Caco-2 (cell line): Measurements from ENCODE around the gene IDI2. TPM values are rescaled to one million over a fixed set of nuclear protein-coding genes. Genes with fewer than 3 reads are reported as not detected.

Source experiments
- Bru-seq: library from RNA; stranded (reverse); fragments of 400-500 nt; gene quantifications from one replicate; lab custom pipeline; 2021; lab: Mats Ljungman, UMichigan
- BruChase-seq, 2 experiments: library from RNA; stranded (reverse); fragments of 400-500 nt; gene quantifications; one replicate each; lab custom pipeline; 2021; lab: Mats Ljungman, UMichigan
- BruUV-seq: library from RNA; stranded (reverse); fragments of 400-500 nt; replicated peaks from 2 replicates; lab custom pipeline; 2021; lab: Mats Ljungman, UMichigan
- CTCF ChIA-PET: fragments of 300-600 bp; sonication (Branson Sonifier 250); formaldehyde crosslinking; loops from one replicate; lab custom pipeline; 2022; ENCODE audit warnings: antibody characterized with exemption; lab: Charles Lee
- POLR2A ChIA-PET: fragments of 300-600 bp; sonication (Branson Sonifier 250); formaldehyde crosslinking; loops from one replicate; lab custom pipeline; 2022; ENCODE audit warnings: antibody characterized with exemption; lab: Charles Lee
- DNase-seq, 2 experiments: peaks; one replicate each; pipeline versions ENCODE4 v3.0.0 to v3.0.0-alpha.2; 2020 to 2022
- H3K27me3 ChIP-seq: replicated peaks from 2 replicates; pipeline ENCODE4 v1.6.0; 2011; ENCODE audit warnings: low read length; ENCODE audit not compliant: control insufficient read depth, insufficient read depth
- H3K36me3 ChIP-seq: 2 replicates; pipeline ENCODE4 v1.5.1; 2011; ENCODE audit warnings: low read length; ENCODE audit not compliant: control insufficient read depth, insufficient read depth
- H3K4me1 ChIP-seq: fragments of 250-450 bp; sonication (Bioruptor Pico); 2 replicates; pipeline ENCODE4 v1.5.1; 2020; ENCODE audit warnings: mild to moderate bottlenecking
- H3K4me3 ChIP-seq: 2 replicates; pipeline ENCODE4 v1.5.1; 2011; ENCODE audit warnings: low read depth, mild to moderate bottlenecking, control low read depth, low read length
- H3K9me3 ChIP-seq: fragments of 250-450 bp; sonication (Bioruptor Pico); 2 replicates; pipeline ENCODE4 v1.5.1; 2020; ENCODE audit warnings: mild to moderate bottlenecking, moderate library complexity
- H3K27ac Mint-ChIP-seq: one replicate; pipeline ENCODE4 v1.8.0; 2022; ENCODE audit warnings: mixed read lengths; ENCODE audit not compliant: unreplicated experiment
- H3K27me3 Mint-ChIP-seq: one replicate; pipeline ENCODE4 v1.8.0; 2022; ENCODE audit warnings: mixed read lengths; ENCODE audit not compliant: insufficient read depth, unreplicated experiment
- H3K36me3 Mint-ChIP-seq: one replicate; pipeline ENCODE4 v1.8.0; 2022; ENCODE audit warnings: mild to moderate bottlenecking, mixed read lengths; ENCODE audit not compliant: insufficient read depth, unreplicated experiment
- H3K4me1 Mint-ChIP-seq: one replicate; pipeline ENCODE4 v1.8.0; 2022; ENCODE audit warnings: low read depth, mixed read lengths; ENCODE audit not compliant: unreplicated experiment
- H3K4me3 Mint-ChIP-seq: one replicate; pipeline ENCODE4 v1.8.0; 2022; ENCODE audit warnings: mild to moderate bottlenecking, moderate library complexity, mixed read lengths; ENCODE audit not compliant: unreplicated experiment
- H3K9me3 Mint-ChIP-seq: one replicate; pipeline ENCODE4 v1.8.0; 2022; ENCODE audit warnings: mixed read lengths; ENCODE audit not compliant: unreplicated experiment
- intact Hi-C: fragments of 100-400 bp; cut with micrococcal nuclease; formaldehyde crosslinking; loops from one replicate; pipeline ENCODE4 v1.10.0; 2022; ENCODE audit not compliant: unreplicated experiment
- long read RNA-seq: library from polyadenylated mRNA; stranded (forward); transcript quantifications from one replicate; pipeline ENCODE4 v2.0.0, GENCODE V29; 2022
- total RNA-seq: library from RNA; stranded (reverse); gene quantifications from 2 replicates; pipeline ENCODE4 v1.2.3, GENCODE V29; 2022
- TF ChIP-seq, protein P1 (sequence below), 2 experiments: fragments of 200-600 bp in 1 of 2; IDR thresholded peaks; 1 replicate in 1 of 2; 2 replicates in 1 of 2; pipeline versions ENCODE4 v1.5.1 to v1.8.0; 2011 to 2022; ENCODE audit warnings: antibody characterized with exemption in 1 of 2, control low read depth in 1 of 2, inconsistent platforms in 1 of 2, low read depth in 1 of 2, low read length in 1 of 2, mild to moderate bottlenecking in 1 of 2, moderate library complexity in 1 of 2; ENCODE audit not compliant: insufficient read depth in 1 of 2, severe bottlenecking in 1 of 2, unreplicated experiment in 1 of 2

The IDI2 gene
- total RNA-seq (not detected in 2 replicates), Bru-seq, nascent RNA (percentile 9 among the genes with signal in this experiment), BruChase-seq, experiment 1, labeled RNA remaining after a 2-hour chase (percentile 26 among the genes with signal in this experiment), BruChase-seq, experiment 2, labeled RNA remaining after a 6-hour chase (percentile 10 among the genes with signal in this experiment)
- long read RNA-seq, result 0 reads

DNA sequence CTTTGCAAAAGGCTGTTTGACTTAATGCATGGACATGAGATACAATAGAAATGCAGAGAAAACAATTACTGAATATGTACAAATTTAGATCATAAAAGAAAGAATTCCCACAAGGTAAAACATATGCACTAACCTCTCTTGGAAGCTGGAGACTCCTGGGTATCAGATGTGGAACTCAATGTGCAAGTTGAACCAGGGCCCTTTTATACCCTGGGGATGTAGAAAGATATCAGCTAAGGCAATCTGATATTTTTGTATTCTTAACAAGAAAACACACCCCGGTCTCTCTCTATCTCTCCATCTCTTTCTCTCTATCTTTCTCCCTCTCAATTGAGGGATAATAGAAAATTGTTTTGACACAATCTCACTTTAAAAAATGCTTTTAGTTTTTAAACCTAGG, at the start of gene IDI2:
TSS of gene IDI2 (minus strand) at position 177 of the 400 bp plus-strand sequence. CDS start 1,136 bp downstream, outside the sequence.
- H3K9me3 Mint-ChIP-seq, result no peaks in the 10 kb centered on the region

DNA sequence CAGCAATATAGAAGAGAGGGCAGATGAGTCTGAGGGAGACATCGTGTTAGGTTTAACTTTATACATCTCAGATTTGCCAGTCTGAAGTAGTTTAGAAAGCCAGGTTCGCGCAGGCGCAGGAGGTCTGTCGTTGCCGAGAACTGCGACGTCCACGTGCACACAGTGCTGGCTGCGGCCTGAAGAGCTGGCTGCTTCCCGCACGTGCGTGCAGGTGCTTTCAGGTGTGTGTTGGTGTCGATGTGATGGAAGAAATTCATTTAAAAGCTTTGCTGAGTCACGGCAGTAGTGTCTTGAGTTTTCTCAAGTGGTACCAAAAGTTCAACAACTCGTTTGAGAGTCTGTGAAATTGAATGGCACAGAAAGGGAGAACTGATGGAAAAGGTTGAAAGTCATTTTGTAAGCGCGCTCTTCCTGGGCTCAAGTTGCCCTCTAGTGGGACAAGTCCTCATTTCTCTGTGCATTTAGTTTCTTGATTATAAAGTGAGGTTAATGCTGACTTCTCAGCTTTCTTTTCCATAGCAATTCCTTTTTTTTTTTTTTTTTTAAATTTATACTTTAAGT, 49.2 kb upstream of the IDI2 start:
- TF ChIP-seq, protein P1, sequence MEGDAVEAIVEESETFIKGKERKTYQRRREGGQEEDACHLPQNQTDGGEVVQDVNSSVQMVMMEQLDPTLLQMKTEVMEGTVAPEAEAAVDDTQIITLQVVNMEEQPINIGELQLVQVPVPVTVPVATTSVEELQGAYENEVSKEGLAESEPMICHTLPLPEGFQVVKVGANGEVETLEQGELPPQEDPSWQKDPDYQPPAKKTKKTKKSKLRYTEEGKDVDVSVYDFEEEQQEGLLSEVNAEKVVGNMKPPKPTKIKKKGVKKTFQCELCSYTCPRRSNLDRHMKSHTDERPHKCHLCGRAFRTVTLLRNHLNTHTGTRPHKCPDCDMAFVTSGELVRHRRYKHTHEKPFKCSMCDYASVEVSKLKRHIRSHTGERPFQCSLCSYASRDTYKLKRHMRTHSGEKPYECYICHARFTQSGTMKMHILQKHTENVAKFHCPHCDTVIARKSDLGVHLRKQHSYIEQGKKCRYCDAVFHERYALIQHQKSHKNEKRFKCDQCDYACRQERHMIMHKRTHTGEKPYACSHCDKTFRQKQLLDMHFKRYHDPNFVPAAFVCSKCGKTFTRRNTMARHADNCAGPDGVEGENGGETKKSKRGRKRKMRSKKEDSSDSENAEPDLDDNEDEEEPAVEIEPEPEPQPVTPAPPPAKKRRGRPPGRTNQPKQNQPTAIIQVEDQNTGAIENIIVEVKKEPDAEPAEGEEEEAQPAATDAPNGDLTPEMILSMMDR (IDR thresholded peaks at IDR 0.05; ENCODE audit: insufficient read depth in 1 of 2, low read depth in 1 of 2, low read length in 1 of 2, severe bottlenecking in 1 of 2, unreplicated experiment in 1 of 2), result peak; percentile 33 to 51
- Histone ChIP-seq H3K4me1 (peaks cover 14% of the 10 kb centered on the region), H3K36me3 (peaks cover 1% of the 10 kb centered on the region; the same call in 1 of the 2 replicates), H3K9me3 (0 out of 2 replicates have a peak, but pooled peaks cover 3% of the 10 kb centered on the region), H3K27me3 (no peaks in the 10 kb centered on the region), H3K4me3 (no peak overlapping the region)
- intact Hi-C loops, result loop anchor here (2.0 kb wide), 1 partner anchor 26 kb away; the partner anchor contains the start of gene IDI1
- H3K27me3 Mint-ChIP-seq, result no peaks in the 10 kb centered on the region
- POLR2A ChIA-PET, result interaction anchor here (0.6 kb wide), 1 partner anchor 31 kb away, joined by 3 read pairs; no protein-coding TSS in a partner anchor
- no peak overlapping the region for H3K4me3 Mint-ChIP-seq
- peaks cover 11% of the 10 kb centered on the region for H3K4me1 Mint-ChIP-seq
- peak in 1 of 2 experiments; percentile 30 for DNase-seq
- H3K9me3 Mint-ChIP-seq, result no peaks in the 10 kb centered on the region
- no peak overlapping the region for H3K27ac Mint-ChIP-seq
- peaks cover 31% of the 10 kb centered on the region for H3K36me3 Mint-ChIP-seq
- CTCF ChIA-PET, result interaction anchor here (0.6 to 0.8 kb wide), 2 partner anchors 259 to 488 kb away, joined by 3 to 4 read pairs; no protein-coding TSS in a partner anchor
- BruUV-seq, result no TSS peak

More for the DNA sequence above, at the start of gene IDI2:
- Histone ChIP-seq H3K9me3 (no peaks in the 10 kb centered on the region), H3K4me3 (no peak within 1 kb of the TSS), H3K27me3 (no peaks in the 10 kb centered on the region), H3K4me1 (0 out of 2 replicates have a peak, but pooled peaks cover 9% of the 10 kb centered on the region), H3K36me3 (no peaks in the 10 kb centered on the region)
- ChIA-PET CTCF (no interaction called here), POLR2A (no interaction called here)
- Mint-ChIP-seq H3K36me3 (peaks cover 18% of the 10 kb centered on the region), H3K27me3 (no peaks in the 10 kb centered on the region), H3K4me3 (no peak within 1 kb of the TSS), H3K27ac (no peak within 1 kb of the TSS), H3K4me1 (peaks cover 6% of the 10 kb centered on the region)
- DNase-seq, result no peak
- TF ChIP-seq, protein P1 (IDR thresholded peaks at IDR 0.05; ENCODE audit: insufficient read depth in 1 of 2, low read depth in 1 of 2, low read length in 1 of 2, severe bottlenecking in 1 of 2, unreplicated experiment in 1 of 2), result no peak
- intact Hi-C loops, result no loop called here
- BruUV-seq, result no TSS peak

DNA sequence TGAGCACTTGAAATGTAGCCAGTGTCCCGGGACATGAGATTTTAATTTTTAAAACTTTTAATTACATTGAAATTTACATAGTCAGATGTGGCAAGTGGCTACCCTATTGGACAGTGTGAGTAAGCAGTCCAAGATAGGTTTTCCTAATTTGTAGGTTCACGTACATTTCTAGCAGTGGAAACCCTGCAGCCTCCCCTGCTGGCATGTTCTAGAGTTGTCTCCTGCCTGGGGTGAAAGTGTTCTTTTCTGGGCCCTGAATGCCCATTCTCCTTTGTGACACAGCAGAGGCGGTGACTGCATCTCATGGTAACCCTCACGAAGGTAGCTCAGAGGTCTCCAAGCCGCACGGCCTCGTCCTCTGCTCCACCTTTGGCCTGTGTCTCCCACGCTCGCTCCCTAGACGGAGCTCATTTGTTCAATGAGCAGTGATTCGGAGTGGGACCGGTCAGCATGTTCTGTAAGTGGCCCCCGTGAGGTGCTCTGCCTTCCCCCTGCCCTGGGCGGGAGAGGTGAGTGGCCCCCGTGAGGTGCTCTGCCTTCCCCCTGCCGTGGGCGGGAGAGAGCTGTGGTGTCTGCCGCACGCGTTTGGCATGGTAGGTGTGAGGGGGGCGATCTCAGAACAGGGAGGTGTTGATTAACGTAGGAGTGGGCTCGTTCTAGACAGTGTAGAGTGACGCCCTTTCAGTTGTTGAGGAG, 48.5 kb upstream of the IDI2 start:
- H3K27ac Mint-ChIP-seq, result no peak overlapping the region
- BruUV-seq, result no TSS peak
- peaks cover 11% of the 10 kb centered on the region for H3K4me1 Mint-ChIP-seq
- CTCF ChIA-PET, result no interaction called here
- intact Hi-C loops, result loop anchor here (2.0 kb wide), 1 partner anchor 25 kb away; the partner anchor contains the start of gene IDI1
- no peaks in the 10 kb centered on the region for H3K27me3 Mint-ChIP-seq
- POLR2A ChIA-PET, result interaction anchor here (0.6 kb wide), 1 partner anchor 92 kb away, joined by 3 read pairs; no protein-coding TSS in a partner anchor
- Histone ChIP-seq H3K9me3 (0 out of 2 replicates have a peak, but pooled peaks cover 3% of the 10 kb centered on the region), H3K27me3 (no peaks in the 10 kb centered on the region), H3K36me3 (peaks cover 1% of the 10 kb centered on the region; the same call in 1 of the 2 replicates), H3K4me3 (no peak overlapping the region), H3K4me1 (peaks cover 14% of the 10 kb centered on the region)
- H3K4me3 Mint-ChIP-seq, result no peak overlapping the region
- peaks cover 25% of the 10 kb centered on the region for H3K36me3 Mint-ChIP-seq
- TF ChIP-seq, protein P1 (IDR thresholded peaks at IDR 0.05; ENCODE audit: insufficient read depth in 1 of 2, low read depth in 1 of 2, low read length in 1 of 2, severe bottlenecking in 1 of 2, unreplicated experiment in 1 of 2), result peak in 1 of 2 experiments; percentile 16
- H3K9me3 Mint-ChIP-seq, result no peaks in the 10 kb centered on the region
- no peak for DNase-seq
